Measurements from ENCODE around the gene EFNA1.

EFNA1 gene, protein sequence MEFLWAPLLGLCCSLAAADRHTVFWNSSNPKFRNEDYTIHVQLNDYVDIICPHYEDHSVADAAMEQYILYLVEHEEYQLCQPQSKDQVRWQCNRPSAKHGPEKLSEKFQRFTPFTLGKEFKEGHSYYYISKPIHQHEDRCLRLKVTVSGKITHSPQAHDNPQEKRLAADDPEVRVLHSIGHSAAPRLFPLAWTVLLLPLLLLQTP

DNA sequence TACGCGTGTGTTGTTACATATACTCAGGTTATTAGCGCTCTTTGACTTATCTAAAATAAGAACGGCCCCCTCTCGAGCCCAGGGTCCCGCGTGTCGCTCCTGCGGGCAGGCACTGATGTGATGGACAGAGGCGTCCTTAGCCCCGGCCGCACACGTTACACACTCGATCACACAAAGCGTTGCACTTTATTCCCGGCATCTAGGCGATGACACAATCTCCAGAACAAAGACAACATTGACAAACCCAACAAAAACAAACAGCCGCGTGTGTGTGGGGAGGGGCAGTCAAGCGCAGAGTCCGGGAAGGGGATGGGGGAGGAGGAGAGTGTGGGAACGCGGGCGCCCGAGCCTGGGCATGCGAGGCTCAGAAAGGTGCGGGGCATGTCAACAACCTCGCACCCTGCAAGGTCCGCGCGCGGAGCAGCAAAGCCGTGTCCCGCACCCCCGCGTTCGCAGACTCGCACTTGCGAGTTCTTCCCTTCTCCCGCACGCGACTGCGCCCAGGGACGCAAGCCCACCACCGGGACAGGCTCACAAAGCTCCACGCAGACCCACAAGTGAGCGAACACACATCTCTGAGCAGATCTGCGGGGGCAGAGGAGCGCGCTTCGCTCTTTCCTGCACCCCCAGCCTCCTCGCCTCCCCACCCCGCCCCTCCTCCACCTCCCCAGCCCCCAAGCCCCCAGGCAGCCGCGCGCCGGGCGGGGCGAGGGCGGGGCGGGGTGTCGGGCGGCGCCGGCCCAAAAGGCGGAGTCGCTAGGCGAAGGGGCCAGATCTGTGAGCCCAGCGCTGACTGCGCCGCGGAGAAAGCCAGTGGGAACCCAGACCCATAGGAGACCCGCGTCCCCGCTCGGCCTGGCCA lies at the start of gene EFNA1:
TSS of gene EFNA1 (plus strand) at position 772 of the 862 bp plus-strand sequence. CDS start 102 bp downstream, outside the sequence.
- H3K27ac Mint-ChIP-seq: peak within 1 kb of the TSS; percentile 50
- peaks cover 39% of the 10 kb centered on the region for H3K4me1 Mint-ChIP-seq
- peak within 1 kb of the TSS; percentile 83 for H3K4me3 Mint-ChIP-seq
- no peaks in the 10 kb centered on the region for H3K9me3 Mint-ChIP-seq
- DNase-seq (ENCODE audit: low spot score in 2 of 2) (peak; percentile 34 to 63), ATAC-seq (peak; percentile 75)
- H3K36me3 Mint-ChIP-seq: no peaks in the 10 kb centered on the region

DNA sequence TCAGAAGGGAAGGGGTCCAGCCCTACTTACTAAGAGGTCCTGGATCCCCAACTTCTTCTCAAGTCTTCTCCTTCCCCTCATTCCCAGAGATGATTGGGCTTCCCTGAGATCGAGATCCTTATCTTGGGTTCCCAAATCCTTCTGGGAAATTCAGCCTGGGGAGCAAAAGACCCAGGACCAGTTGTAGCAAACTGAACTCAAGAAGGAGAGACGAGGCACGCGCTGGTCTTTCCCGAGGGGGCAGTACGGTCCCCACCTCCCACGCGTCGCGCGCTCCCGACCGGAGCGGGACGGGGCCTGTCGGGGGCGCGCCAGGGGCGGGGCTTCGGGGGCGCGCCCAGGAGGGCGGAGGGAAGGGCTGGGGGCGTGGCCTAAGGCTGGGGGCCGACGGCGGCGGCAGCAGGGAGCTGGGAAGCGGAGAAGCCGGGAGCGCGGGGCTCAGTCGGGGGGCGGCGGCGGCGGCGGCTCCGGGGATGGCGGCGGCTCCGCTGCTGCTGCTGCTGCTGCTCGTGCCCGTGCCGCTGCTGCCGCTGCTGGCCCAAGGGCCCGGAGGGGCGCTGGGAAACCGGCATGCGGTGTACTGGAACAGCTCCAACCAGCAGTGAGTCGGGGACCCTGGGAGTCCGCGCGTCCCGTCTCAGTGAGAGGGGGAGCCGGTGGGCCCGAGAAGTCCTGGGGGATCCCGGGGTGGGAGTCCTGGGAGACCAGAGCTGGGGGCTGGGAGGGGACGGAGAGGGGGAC lies 49.0 kb upstream of the EFNA1 start, which contains the start of gene EFNA3:
TSS of gene EFNA3 (plus strand) at position 369 of the 741 bp plus-strand sequence. CDS start at position 474, 105 bp downstream.
- Mint-ChIP-seq H3K4me3 (peak within 1 kb of the TSS; percentile 77), H3K27ac (no peak within 1 kb of the TSS), H3K9me3 (no peaks in the 10 kb centered on the region), H3K36me3 (peaks cover 7% of the 10 kb centered on the region), H3K4me1 (peaks cover 37% of the 10 kb centered on the region)
- DNase-seq (ENCODE audit: low spot score in 2 of 2) (peak; percentile 62 to 77), ATAC-seq (peak; percentile 43)

DNA sequence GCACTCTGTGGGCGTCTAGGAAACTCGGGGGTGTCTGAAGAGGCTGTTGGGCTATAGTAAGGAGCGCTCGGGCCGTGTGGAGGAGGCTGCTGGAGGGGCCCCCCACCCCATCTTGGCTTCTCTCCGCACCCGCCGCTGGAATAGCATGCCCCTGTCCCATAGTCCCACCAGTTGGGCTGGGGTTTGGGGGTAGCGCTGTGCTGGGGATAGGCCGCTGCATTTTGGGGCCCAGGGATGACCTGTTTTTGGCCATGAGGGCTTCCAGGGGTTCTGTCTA lies 48.5 kb upstream of the EFNA1 start:
- Mint-ChIP-seq H3K9me3 (no peaks in the 10 kb centered on the region), H3K36me3 (peaks cover 7% of the 10 kb centered on the region), H3K27ac (no peak overlapping the region), H3K4me3 (peak overlapping the region; percentile 77), H3K4me1 (peaks cover 42% of the 10 kb centered on the region)
- no peak for DNase-seq (ENCODE audit: low spot score in 2 of 2)
- no peak for ATAC-seq

DNA sequence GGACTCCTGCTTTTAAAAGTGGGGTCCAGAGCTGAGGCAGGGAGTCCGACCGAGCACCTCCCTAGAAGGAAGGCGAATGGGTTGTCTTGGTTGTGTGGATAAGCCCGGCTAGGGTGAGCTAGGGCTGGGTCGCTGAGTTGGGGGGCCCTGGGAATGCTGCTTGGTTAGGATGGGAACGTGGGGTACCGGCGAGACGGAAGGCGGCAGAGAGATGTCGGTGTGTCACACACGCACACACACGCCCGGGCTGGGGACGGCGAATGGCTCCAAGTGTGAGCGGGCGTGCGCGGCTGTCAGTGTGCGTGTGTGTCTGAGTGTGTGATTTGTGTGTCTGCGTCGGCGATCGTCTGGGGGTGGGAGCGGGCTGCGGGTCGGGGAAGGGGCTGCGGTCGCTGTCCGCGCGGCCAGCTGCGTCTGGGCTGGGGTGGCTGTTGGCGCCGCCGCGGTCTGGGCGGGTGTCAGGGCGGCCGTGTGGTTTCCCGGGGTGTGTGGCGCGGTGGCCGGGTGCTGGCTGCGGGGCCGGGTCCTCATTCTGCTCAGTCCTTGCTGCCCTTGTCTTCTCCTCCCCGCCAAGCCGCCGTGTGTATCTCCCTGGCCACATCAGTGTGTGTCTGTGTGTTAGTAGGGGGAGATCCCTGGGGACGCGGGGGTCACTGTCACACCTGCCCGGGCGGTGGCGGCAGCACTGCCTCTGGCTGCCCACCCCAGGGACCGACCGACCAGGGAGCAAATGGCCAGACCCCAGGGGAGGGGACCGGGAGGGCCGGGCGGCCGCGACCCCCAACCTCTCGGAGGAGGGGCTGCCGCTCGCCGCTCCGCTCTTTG lies 48.0 kb upstream of the EFNA1 start:
- Mint-ChIP-seq H3K4me3 (peak overlapping the region; percentile 77), H3K4me1 (peaks cover 48% of the 10 kb centered on the region), H3K27ac (no peak overlapping the region), H3K36me3 (peaks cover 11% of the 10 kb centered on the region), H3K9me3 (no peaks in the 10 kb centered on the region)
- ATAC-seq (no peak), DNase-seq (ENCODE audit: low spot score in 2 of 2) (no peak)

DNA sequence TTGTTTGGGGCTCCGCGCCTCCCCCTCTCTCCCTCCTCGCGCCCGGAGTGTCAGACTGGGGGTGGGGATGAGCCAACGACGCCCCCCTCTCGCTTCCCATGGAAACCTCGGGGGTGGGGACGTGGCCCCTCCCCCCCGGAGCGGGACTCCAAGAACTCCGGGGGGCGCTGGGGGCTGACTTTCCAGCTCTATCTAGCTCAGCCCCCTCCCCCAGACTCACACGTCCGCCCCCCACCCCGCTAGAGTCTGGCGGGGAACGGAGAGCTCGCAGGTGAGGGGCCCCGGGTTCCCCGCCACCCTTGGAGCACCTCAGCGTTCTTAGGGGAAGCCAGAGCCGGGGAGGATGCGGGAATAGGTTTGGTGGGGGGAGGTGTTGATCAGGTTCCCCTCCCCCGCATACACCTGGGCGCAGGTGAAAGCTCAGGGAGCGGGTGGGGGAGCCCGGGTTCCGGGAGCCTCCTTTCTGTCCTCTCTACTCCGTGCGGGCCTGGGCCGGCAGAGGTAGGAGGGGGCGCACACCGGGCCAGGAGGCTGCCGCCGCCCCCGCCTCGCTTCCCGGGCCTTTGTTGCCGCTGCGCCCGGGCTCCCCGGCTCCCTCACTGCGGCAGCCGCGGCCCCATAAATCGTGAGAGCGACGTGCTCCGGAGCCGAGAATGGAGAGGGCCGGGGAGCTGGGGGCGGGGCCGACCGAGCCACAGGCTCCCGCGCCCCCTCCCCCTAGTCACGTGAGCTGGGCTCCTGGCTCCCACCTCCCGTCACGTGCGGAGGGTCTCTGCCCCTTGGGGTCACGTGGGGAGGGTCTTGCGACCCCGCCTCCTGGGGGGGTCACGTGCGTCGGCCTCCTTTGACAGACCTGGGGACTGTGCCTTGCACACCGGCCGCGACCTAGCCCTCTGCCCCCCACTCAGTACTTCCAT lies 47.1 kb upstream of the EFNA1 start:
- ATAC-seq (no peak), DNase-seq (ENCODE audit: low spot score in 2 of 2) (no peak)
- Mint-ChIP-seq H3K4me1 (peaks cover 53% of the 10 kb centered on the region), H3K27ac (no peak overlapping the region), H3K4me3 (peak overlapping the region; percentile 77), H3K36me3 (peaks cover 19% of the 10 kb centered on the region), H3K9me3 (no peaks in the 10 kb centered on the region)

DNA sequence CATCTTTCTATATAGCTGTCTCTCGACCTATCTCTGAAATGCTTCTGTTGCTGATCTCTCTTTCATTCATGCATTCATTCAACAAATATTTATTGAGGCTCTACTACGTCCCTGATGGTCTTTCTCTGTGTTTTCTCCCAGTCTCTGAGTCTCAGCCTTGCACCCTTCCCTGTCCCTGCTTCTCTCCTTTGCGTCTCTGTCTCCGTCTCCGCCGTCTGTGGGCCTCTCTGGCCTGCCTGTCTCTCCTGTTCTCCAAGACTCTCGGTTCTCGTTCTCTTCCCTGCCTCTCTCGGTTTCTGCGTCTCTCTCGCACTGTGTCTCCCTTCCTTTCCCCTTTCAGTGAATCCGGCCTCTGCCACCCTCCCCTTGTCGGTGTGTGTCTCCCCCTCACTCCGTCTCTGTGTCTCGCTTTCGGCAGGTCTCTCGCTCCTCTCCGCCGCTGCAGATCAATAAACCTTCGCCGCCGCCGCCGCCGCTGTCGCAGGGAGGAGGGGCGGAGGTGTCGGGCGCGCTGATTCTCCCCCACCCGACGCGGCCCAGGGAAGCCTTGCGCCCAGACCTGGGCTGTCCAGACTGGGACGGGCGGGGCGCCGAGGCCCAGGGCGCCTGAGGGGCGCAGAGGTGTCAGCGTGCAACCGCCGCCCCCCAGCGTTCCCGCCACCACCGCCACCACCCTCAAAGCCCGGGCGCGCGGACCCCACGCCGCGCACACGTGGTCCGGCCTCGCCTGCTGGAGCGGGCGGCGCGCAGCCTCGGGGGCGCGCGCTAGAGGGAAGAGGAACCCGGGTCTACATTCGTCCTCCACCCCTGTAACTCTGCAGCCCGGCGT lies 46.0 kb upstream of the EFNA1 start:
- Mint-ChIP-seq H3K4me1 (peaks cover 60% of the 10 kb centered on the region), H3K9me3 (no peaks in the 10 kb centered on the region), H3K27ac (no peak overlapping the region), H3K36me3 (peaks cover 21% of the 10 kb centered on the region), H3K4me3 (peak overlapping the region; percentile 77)
- DNase-seq (ENCODE audit: low spot score in 2 of 2): no peak
- no peak for ATAC-seq

DNA sequence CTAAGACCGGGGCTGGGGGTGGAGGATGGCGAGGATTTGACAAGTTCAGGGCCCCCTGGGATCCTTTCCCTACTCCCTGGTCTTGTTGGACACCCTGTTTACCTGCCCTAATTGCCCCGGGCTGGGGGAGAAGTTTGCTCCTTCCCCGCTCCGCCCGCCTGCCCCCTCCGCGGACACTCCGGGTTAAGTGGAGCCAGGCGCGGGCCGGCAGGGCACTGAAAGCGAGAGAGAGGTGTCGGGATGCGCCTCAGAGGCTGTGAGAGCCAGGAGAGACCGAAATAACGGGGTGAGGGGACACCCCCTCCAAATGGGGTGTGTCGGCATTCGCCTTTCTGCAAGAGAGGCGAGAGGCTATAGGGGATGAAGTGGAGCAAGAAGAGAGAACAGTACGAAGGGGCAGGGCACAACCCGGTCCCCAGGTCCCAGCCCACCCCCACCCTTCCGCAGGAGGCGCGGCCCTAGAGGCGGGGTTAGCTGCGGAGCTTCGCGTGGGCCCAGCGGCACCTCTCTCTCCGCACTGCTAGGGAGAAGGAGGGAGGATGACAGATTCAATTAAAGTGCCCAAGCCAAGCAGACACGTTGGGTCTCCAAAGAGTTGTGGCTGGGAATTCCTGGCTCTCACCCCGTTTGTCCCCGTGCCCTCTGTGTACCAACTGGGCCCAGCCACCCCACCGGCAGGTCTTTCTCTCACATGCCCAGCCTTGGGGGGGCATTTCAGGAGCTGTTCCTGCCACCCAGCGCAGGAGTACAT lies 45.2 kb upstream of the EFNA1 start:
- H3K27ac Mint-ChIP-seq: no peak overlapping the region
- peaks cover 60% of the 10 kb centered on the region for H3K4me1 Mint-ChIP-seq
- ATAC-seq: no peak
- H3K36me3 Mint-ChIP-seq: peaks cover 21% of the 10 kb centered on the region
- DNase-seq (ENCODE audit: low spot score in 2 of 2): no peak
- peak overlapping the region; percentile 77 for H3K4me3 Mint-ChIP-seq
- no peaks in the 10 kb centered on the region for H3K9me3 Mint-ChIP-seq

DNA sequence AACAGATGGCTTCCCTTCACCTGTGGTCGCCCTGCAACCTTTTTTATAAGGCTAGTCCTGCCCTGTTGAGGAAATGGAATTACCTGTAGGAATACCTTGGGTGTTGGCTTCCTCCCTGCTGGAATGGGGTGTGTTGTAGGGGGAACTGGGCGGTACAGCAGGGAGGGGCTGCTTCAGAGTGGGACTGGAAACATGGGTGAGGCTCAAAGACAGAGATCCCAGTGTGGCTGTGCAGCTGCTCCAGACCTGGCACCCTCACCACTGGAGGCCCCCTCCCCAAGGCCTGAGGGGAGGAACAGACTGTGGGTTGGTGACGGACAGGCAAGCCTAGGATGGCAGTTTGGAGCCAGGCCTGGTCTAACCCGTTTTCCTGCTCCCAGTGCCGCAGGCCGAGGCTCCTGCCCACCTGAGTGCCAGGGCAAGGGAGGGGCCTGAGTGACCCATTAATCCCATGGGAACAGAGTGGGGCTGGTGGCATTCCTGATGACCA lies 44.6 kb upstream of the EFNA1 start:
- Mint-ChIP-seq H3K4me3 (peak overlapping the region; percentile 77), H3K27ac (no peak overlapping the region)

DNA sequence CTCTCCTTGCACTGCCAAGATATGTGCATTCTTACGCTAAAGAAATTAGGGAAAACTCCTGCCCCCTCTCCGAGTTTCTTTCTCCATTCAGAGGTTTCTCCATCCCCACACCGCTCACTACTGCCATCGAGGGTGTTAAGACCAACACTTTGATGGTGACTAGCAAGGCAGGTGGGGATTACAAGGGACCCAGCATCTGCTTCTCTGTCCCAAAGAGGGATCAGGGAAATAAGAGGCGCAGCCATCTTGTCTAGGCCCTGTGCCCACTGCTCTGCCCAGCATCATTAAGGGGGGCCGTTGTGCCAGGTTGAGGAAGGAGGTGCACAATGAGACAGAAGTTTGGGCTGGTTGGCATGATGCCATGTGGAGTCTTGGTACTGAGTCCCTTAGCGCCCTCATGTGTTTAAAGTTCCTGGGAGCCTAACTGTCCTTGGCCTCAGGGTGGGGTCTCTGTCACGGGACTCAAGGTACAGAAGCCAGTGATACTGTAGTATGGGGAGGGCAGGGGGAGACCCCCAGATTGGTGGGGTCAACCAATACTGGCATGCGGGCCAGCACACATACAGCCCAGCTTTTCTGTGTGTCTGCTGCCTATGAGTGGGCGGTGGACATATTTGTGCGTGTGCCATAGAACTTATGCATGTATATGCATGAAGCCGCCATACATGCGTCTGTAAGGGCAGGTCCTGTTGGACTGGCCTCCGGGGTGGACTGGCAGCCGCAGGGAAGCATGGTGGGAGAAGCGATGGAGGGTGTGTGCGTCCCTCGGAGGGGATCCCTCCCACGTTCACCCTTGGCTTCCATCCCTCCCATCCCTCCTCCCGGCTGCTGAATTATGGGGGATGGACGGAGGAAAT lies 43.6 kb upstream of the EFNA1 start:
- Mint-ChIP-seq H3K4me1 (peaks cover 59% of the 10 kb centered on the region), H3K9me3 (no peaks in the 10 kb centered on the region), H3K4me3 (peak overlapping the region; percentile 95), H3K27ac (peak overlapping the region; percentile 91), H3K36me3 (peaks cover 21% of the 10 kb centered on the region)
- ATAC-seq: no peak
- peak in 1 of 2 donors; percentile 70 for DNase-seq (ENCODE audit: low spot score in 2 of 2)

More for the DNA sequence above, 44.6 kb upstream of the EFNA1 start:
- Mint-ChIP-seq H3K9me3 (no peaks in the 10 kb centered on the region), H3K36me3 (peaks cover 21% of the 10 kb centered on the region), H3K4me1 (peaks cover 60% of the 10 kb centered on the region)
- ATAC-seq (no peak), DNase-seq (ENCODE audit: low spot score in 2 of 2) (no peak)

DNA sequence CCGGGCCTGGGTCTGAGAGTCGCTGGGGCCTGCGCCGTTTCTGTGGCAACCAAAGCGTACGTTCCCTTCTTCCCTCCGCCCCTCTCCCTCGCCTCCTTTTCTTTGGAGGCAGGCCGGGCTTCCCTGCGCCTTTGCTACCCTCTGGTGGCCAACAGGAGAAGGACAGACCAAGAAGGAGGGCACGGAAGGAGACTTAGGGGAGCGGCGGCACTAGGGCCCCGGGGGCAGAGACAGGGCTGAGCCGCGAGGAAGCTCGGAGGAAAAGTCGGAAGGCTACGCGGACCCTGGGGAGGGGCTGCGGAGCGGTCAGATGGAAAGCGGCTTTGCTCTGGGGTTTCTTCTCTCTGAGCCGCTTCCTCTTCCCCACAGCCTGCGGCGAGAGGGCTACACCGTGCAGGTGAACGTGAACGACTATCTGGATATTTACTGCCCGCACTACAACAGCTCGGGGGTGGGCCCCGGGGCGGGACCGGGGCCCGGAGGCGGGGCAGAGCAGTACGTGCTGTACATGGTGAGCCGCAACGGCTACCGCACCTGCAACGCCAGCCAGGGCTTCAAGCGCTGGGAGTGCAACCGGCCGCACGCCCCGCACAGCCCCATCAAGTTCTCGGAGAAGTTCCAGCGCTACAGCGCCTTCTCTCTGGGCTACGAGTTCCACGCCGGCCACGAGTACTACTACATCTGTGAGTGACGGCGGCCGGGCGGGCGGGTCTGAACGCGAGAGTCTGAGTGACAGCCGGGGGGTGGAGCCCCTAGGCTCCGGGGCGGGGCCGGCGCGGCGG lies 42.8 kb upstream of the EFNA1 start:
- Mint-ChIP-seq H3K4me3 (peak overlapping the region; percentile 95), H3K36me3 (peaks cover 14% of the 10 kb centered on the region), H3K27ac (peak overlapping the region; percentile 91), H3K9me3 (no peaks in the 10 kb centered on the region), H3K4me1 (peaks cover 51% of the 10 kb centered on the region)
- ATAC-seq (peak; percentile 89), DNase-seq (ENCODE audit: low spot score in 2 of 2) (peak; percentile 92 to 96)

DNA sequence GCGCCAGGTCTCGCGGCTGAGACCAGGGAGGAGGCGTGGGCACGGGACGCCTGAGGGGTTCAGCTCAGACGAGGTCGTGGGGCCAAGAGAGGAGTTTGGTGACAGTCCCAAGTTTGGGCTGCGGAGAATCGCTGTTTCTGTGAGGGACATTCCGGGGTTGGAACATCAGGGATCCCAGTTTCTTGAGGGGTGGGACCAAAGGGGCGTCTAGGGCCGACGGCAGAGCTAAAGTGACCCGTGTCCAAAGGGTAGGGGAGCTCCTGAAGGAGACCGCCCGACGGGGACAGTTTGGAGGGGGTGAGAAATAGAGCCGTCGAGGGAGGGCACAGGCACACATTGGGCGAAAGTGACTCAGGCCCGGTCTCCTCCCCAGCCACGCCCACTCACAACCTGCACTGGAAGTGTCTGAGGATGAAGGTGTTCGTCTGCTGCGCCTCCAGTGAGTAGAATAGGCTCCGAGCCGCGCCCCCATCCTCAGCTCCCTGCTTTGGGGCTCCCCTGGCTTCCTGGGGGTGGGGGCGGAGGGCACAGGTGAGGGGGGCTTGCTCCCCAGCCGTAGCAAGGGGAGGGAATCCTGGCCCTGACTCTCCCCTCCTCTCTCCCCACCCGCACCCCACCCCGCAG lies 42.1 kb upstream of the EFNA1 start:
- H3K4me3 Mint-ChIP-seq: peak overlapping the region; percentile 95
- H3K4me1 Mint-ChIP-seq: peaks cover 48% of the 10 kb centered on the region
- H3K9me3 Mint-ChIP-seq: no peaks in the 10 kb centered on the region
- H3K27ac Mint-ChIP-seq: peak overlapping the region; percentile 91
- H3K36me3 Mint-ChIP-seq: peaks cover 14% of the 10 kb centered on the region
- ATAC-seq: peak; percentile 64
- peak; percentile 51 to 79 for DNase-seq (ENCODE audit: low spot score in 2 of 2)

All from stimulated activated effector memory CD8-positive, alpha-beta T cell treated with anti-CD3 and anti-CD28 coated beads, Interleukin-12 subunit alpha, Interleukin-12 subunit beta, amount 100 ng/mL, for 72 hours (primary cell).